ENCODE results near the gene SRRT. TPM values are rescaled to one million over a fixed set of nuclear protein-coding genes. Genes with fewer than 3 reads are reported as not detected.

SRRT gene
- total RNA-seq, 4 donors from 2014 or later: 27.9 to 84.4 (median 39.7) TPM

GRCh38 chr7:100847360-100847759 lies 27.5 kb upstream of the SRRT start:
- TF ChIP-seq CTCF (IDR thresholded peaks at IDR 0.05; ENCODE audit: low read depth): no peak

GRCh38 chr7:100852048-100852872 lies 22.6 kb upstream of the SRRT start, which contains the start of gene SLC12A9:
Gene SLC12A9 (plus strand): TSS chr7:100852713. CDS start chr7:100854198, 1,485 bp downstream.
- TF ChIP-seq CTCF (IDR thresholded peaks at IDR 0.05; ENCODE audit: low read depth): no peak

- TF ChIP-seq CTCF (IDR thresholded peaks at IDR 0.05; ENCODE audit: low read depth): no peak
Observed at GRCh38 chr7:100854146-100854895, 20.6 kb upstream of the SRRT start.

GRCh38 chr7:100855515-100855914 lies 19.4 kb upstream of the SRRT start:
- no peak for TF ChIP-seq CTCF (IDR thresholded peaks at IDR 0.05; ENCODE audit: low read depth)

GRCh38 chr7:100856871-100857282 lies 18.0 kb upstream of the SRRT start:
- TF ChIP-seq CTCF (IDR thresholded peaks at IDR 0.05; ENCODE audit: low read depth): no peak

GRCh38 chr7:100859856-100860255 lies 15.0 kb upstream of the SRRT start:
- TF ChIP-seq CTCF (IDR thresholded peaks at IDR 0.05; ENCODE audit: low read depth): no peak
